IMR-90 (cell line): ENCODE results near the gene SERPINE2. TPM values are rescaled to one million over a fixed set of nuclear protein-coding genes. Genes with fewer than 3 reads are reported as not detected.

Experiments used
- ATAC-seq: fragments of 200-7000 bp; cut with Tn5 transposase; 2 replicates; pipeline ENCODE4 v1.9.1; 2020; ENCODE audit warnings: low read depth, mild to moderate bottlenecking, moderate library complexity
- BruUV-seq: library from RNA; stranded (reverse); fragments of 400-500 nt; replicated peaks from 2 replicates; lab custom pipeline; 2021; lab: Mats Ljungman, UMichigan
- CTCF ChIA-PET: fragments of 300-600 bp; formaldehyde crosslinking; extraction: SDS; loops from one replicate; lab custom pipeline; 2021; ENCODE audit warnings: antibody characterized with exemption; lab: Yijun Ruan, JAX
- POLR2A ChIA-PET: fragments of 300-600 bp; sonication (Branson Sonifier 250); formaldehyde crosslinking; loops from one replicate; lab custom pipeline; 2022; ENCODE audit warnings: antibody characterized with exemption; ENCODE audit not compliant: unreplicated experiment; lab: Charles Lee
- DNase-seq: peaks from one replicate; pipeline ENCODE4 v3.0.0; 2013
- H2AFZ ChIP-seq: replicated peaks from 2 replicates; pipeline ENCODE3; 2013; ENCODE audit warnings: low read length, mild to moderate bottlenecking; ENCODE audit not compliant: poor library complexity
- H2AK5ac ChIP-seq: 2 replicates; pipeline ENCODE4 v1.6.1; 2013; ENCODE audit warnings: low read depth, low read length, inconsistent platforms
- H2AK9ac ChIP-seq: replicated peaks from 2 replicates; pipeline ENCODE3; 2013; ENCODE audit warnings: mild to moderate bottlenecking, low read depth, low read length, moderate library complexity; ENCODE audit not compliant: poor library complexity
- H2BK120ac ChIP-seq: 2 replicates; pipeline ENCODE4 v1.6.1; 2013; ENCODE audit warnings: low read depth, low read length, inconsistent platforms
- H2BK15ac ChIP-seq: 3 replicates; pipeline ENCODE4 v1.6.1; 2013; ENCODE audit warnings: low read depth, low read length, inconsistent platforms
- H2BK20ac ChIP-seq: 2 replicates; pipeline ENCODE4 v1.6.1; 2013; ENCODE audit warnings: low read depth, mild to moderate bottlenecking, inconsistent platforms, low read length, moderate library complexity
- H2BK5ac ChIP-seq: 2 replicates; pipeline ENCODE4 v1.6.1; 2013; ENCODE audit warnings: mild to moderate bottlenecking, low read depth, low read length, inconsistent platforms; ENCODE audit not compliant: poor library complexity, severe bottlenecking
- H3K14ac ChIP-seq: replicated peaks from 2 replicates; pipeline ENCODE4 v1.6.1; 2013; ENCODE audit warnings: low read depth, low read length, inconsistent platforms
- H3K18ac ChIP-seq: 2 replicates; pipeline ENCODE4 v1.6.1; 2013; ENCODE audit warnings: low read depth, low read length, control low read depth
- H3K23ac ChIP-seq: 2 replicates; pipeline ENCODE4 v1.6.1; 2013; ENCODE audit warnings: low read depth, low read length, inconsistent platforms
- H3K27ac ChIP-seq: 2 replicates; pipeline ENCODE4 v1.5.1; 2013; ENCODE audit warnings: mild to moderate bottlenecking, control low read depth, low read length; ENCODE audit not compliant: insufficient read depth
- H3K27me3 ChIP-seq: 2 replicates; pipeline ENCODE4 v1.6.1; 2013; ENCODE audit warnings: low read length; ENCODE audit not compliant: control insufficient read depth, insufficient read depth
- H3K36me3 ChIP-seq: 2 replicates; pipeline ENCODE4 v1.6.1; 2013; ENCODE audit warnings: low read length, mixed read lengths; ENCODE audit not compliant: control insufficient read depth, insufficient read depth
- H3K4ac ChIP-seq: 2 replicates; pipeline ENCODE4 v1.6.1; 2013; ENCODE audit warnings: low read depth, low read length, inconsistent platforms
- H3K4me1 ChIP-seq: 2 replicates; pipeline ENCODE4 v1.6.1; 2013; ENCODE audit warnings: low read length, mixed read lengths; ENCODE audit not compliant: control insufficient read depth, insufficient read depth
- H3K4me2 ChIP-seq: 2 replicates; pipeline ENCODE4 v1.6.1; 2013; ENCODE audit warnings: low read depth, mild to moderate bottlenecking, control low read depth, low read length, moderate library complexity
- H3K4me3 ChIP-seq: 2 replicates; pipeline ENCODE4 v1.5.1; 2013; ENCODE audit warnings: low read depth, mild to moderate bottlenecking, control low read depth, low read length, moderate library complexity; ENCODE audit not compliant: insufficient read depth
- H3K56ac ChIP-seq: 2 replicates; pipeline ENCODE4 v1.6.1; 2013; ENCODE audit warnings: low read length, inconsistent platforms; ENCODE audit not compliant: insufficient read depth; ENCODE audit errors: extremely low read depth
- H3K79me1 ChIP-seq, 2 experiments: 2 replicates each; pipeline ENCODE4 v1.6.1; 2013; ENCODE audit warnings: low read length in 2 of 2, inconsistent platforms in 1 of 2, low read depth in 1 of 2
- H3K9ac ChIP-seq: 2 replicates; pipeline ENCODE4 v1.6.1; 2013; ENCODE audit warnings: low read depth, low read length, control low read depth
- H3K9me1 ChIP-seq: 2 replicates; pipeline ENCODE4 v1.6.1; 2013; ENCODE audit warnings: low read length, inconsistent platforms; ENCODE audit not compliant: insufficient read depth
- H3K9me3 ChIP-seq: 2 replicates; pipeline ENCODE4 v1.6.1; 2013; ENCODE audit warnings: low read length; ENCODE audit not compliant: control insufficient read depth, insufficient read depth
- H4K20me1 ChIP-seq: 2 replicates; pipeline ENCODE4 v1.6.1; 2013; ENCODE audit warnings: low read length, inconsistent platforms; ENCODE audit not compliant: insufficient read depth
- H4K5ac ChIP-seq: 2 replicates; pipeline ENCODE4 v1.6.1; 2013; ENCODE audit warnings: mild to moderate bottlenecking, low read depth, low read length, control low read depth
- H4K8ac ChIP-seq, 2 experiments: 2 replicates each; pipeline ENCODE4 v1.6.1; 2013; ENCODE audit warnings: low read depth in 2 of 2, low read length in 2 of 2, control low read depth in 1 of 2, inconsistent platforms in 1 of 2
- H4K91ac ChIP-seq: 2 replicates; pipeline ENCODE4 v1.6.1; 2013; ENCODE audit warnings: low read depth, low read length, inconsistent platforms; ENCODE audit not compliant: insufficient read depth
- BHLHE40 ChIP-seq: fragments of 150-350 bp; IDR thresholded peaks from 2 replicates; pipeline ENCODE4 v1.6.1; 2016; ENCODE audit warnings: mild to moderate bottlenecking, low read depth, low read length
- CEBPB ChIP-seq: IDR thresholded peaks from 2 replicates; pipeline ENCODE4 v1.6.1; 2012; ENCODE audit warnings: low read depth, low read length, improper control_type of control experiment
- CHD1 ChIP-seq: IDR thresholded peaks from 2 replicates; pipeline ENCODE4 v1.6.1; 2012; ENCODE audit warnings: low read depth, low read length, improper control_type of control experiment
- CTCF ChIP-seq: conservative IDR thresholded peaks from 2 replicates; pipeline ENCODE4 v1.5.1; 2012; ENCODE audit warnings: mild to moderate bottlenecking, low read depth, low read length, improper control_type of control experiment
- ELK1 ChIP-seq: fragments of 150-350 bp; IDR thresholded peaks from 2 replicates; pipeline ENCODE4 v1.6.1; 2016; ENCODE audit warnings: low read depth, mild to moderate bottlenecking, low read length, moderate library complexity, borderline replicate concordance
- FOS ChIP-seq: fragments of 150-350 bp; IDR thresholded peaks from 2 replicates; pipeline ENCODE4 v1.6.1; 2016; ENCODE audit warnings: low read depth, low read length
- MAFK ChIP-seq: IDR thresholded peaks from 2 replicates; pipeline ENCODE4 v1.6.1; 2012; ENCODE audit warnings: low read depth, low read length, improper control_type of control experiment
- MAZ ChIP-seq: IDR thresholded peaks from 2 replicates; pipeline ENCODE4 v1.6.1; 2012; ENCODE audit warnings: low read depth, mild to moderate bottlenecking, low read length, improper control_type of control experiment, moderate library complexity, borderline replicate concordance
- MXI1 ChIP-seq: IDR thresholded peaks from 2 replicates; pipeline ENCODE4 v1.6.1; 2012; ENCODE audit warnings: low read depth, mild to moderate bottlenecking, low read length, moderate library complexity, borderline replicate concordance
- NFE2L2 ChIP-seq: fragments of 150-350 bp; IDR thresholded peaks from 2 replicates; pipeline ENCODE4 v1.6.1; 2016; ENCODE audit warnings: low read depth, mild to moderate bottlenecking, low read length
- POLR2A ChIP-seq: IDR thresholded peaks from 2 replicates; pipeline ENCODE4 v1.6.1; 2012; ENCODE audit warnings: mild to moderate bottlenecking, low read depth, low read length
- RAD21 ChIP-seq: IDR thresholded peaks from 2 replicates; pipeline ENCODE4 v1.6.1; 2012; ENCODE audit warnings: low read length, improper control_type of control experiment
- RCOR1 ChIP-seq: IDR thresholded peaks from 2 replicates; pipeline ENCODE4 v1.6.1; 2012; ENCODE audit warnings: mild to moderate bottlenecking, low read length, improper control_type of control experiment; ENCODE audit not compliant: insufficient replicate concordance
- RFX5 ChIP-seq: IDR thresholded peaks from 2 replicates; pipeline ENCODE4 v1.8.0; 2012; ENCODE audit warnings: low read depth, mild to moderate bottlenecking, low read length, moderate library complexity
- SMC3 ChIP-seq: fragments of 150-350 bp; IDR thresholded peaks from 2 replicates; pipeline ENCODE4 v1.6.1; 2016; ENCODE audit warnings: low read depth, mild to moderate bottlenecking, antibody characterized with exemption, low read length, moderate library complexity
- WGBS, 2 experiments: methylation state at CpG; one replicate each; pipeline versions ENCODE4 v1.1.5 to v1.1.7; 2013; ENCODE audit warnings: missing lambda C conversion rate in 2 of 2; ENCODE audit not compliant: insufficient read length in 1 of 2; ENCODE audit errors: extremely low coverage in 2 of 2; 5-methylcytosine and 5-hydroxymethylcytosine counted together
- dilution Hi-C: fragments of 300-500 bp; cut with HindIII; formaldehyde crosslinking; loops from one replicate; pipeline ENCODE4 v1.14.3; 2018; ENCODE audit warnings: low sequenced_read_pairs; ENCODE audit not compliant: unreplicated experiment
- in situ Hi-C: fragments of 300-500 bp; cut with MboI; formaldehyde crosslinking; loops from 3 replicates; pipeline ENCODE4 v1.14.3; 2019; ENCODE audit warnings: low sequenced_read_pairs, inconsistent platforms, mixed read lengths
- intact Hi-C: fragments of 100-400 bp; cut with micrococcal nuclease; formaldehyde crosslinking; loops from 2 replicates; pipeline ENCODE4 v1.10.0; 2022
- polyA plus RNA-seq, 3 experiments: library from polyadenylated mRNA; depleted of rRNA; stranded (reverse); fragments of >200 nt; gene quantifications; 2 replicates each; pipeline ENCODE4 v1.2.3, GENCODE V29; 2012; ENCODE audit warnings: low replicate concordance in 1 of 3
- total RNA-seq: library from RNA; depleted of rRNA; stranded (reverse); fragments of >200 nt; gene quantifications from 2 replicates; pipeline ENCODE4 v1.2.3, GENCODE V29; 2012

SERPINE2 gene
- total and polyA plus RNA-seq, 2 of the 4 experiments (the other 2 are of a cell fraction), result 24.0 to 62.7 TPM

- no TSS peak for BruUV-seq
- no peak for TF ChIP-seq CEBPB
- no peak for TF ChIP-seq SMC3
- TF ChIP-seq MXI1, result no peak
- no peak for TF ChIP-seq BHLHE40
- TF ChIP-seq FOS, result no peak
- TF ChIP-seq CTCF, result no peak
- TF ChIP-seq RFX5, result no peak
- TF ChIP-seq POLR2A, result no peak
- no peak for TF ChIP-seq MAZ
- no peak for TF ChIP-seq ELK1
- TF ChIP-seq MAFK, result no peak
- TF ChIP-seq CHD1, result no peak
- TF ChIP-seq RCOR1, result no peak
- no peak for TF ChIP-seq RAD21
- TF ChIP-seq NFE2L2, result no peak
- no peak overlapping the region for H3K4me2 ChIP-seq
- in situ Hi-C loops (no loop called here), dilution Hi-C loops (no loop called here), intact Hi-C loops (no loop called here)
- H2BK20ac ChIP-seq, result no peak overlapping the region
- H2BK5ac ChIP-seq, result no peak overlapping the region
- H3K18ac ChIP-seq, result no peak overlapping the region
- H3K4ac ChIP-seq, result no peak overlapping the region
- H3K4me3 ChIP-seq, result no peak overlapping the region
- H2AFZ ChIP-seq, result no peak overlapping the region
- peaks cover 38 to 78% of the 10 kb centered on the region in 2 experiments for H3K79me1 ChIP-seq
- H3K14ac ChIP-seq, result no peak overlapping the region
- no peak overlapping the region for H2BK15ac ChIP-seq
- no peak overlapping the region for H3K9ac ChIP-seq
- H3K27ac ChIP-seq, result no peak overlapping the region
- H4K20me1 ChIP-seq, result peaks cover 39% of the 10 kb centered on the region
- ChIA-PET POLR2A (no interaction called here), CTCF (no interaction called here)
- no peak for DNase-seq
- H3K4me1 ChIP-seq, result peaks cover 20% of the 10 kb centered on the region
- no peak overlapping the region for H2AK5ac ChIP-seq
- H4K8ac ChIP-seq, result no peak overlapping the region
- no peak overlapping the region for H2AK9ac ChIP-seq
- no peak overlapping the region for H3K23ac ChIP-seq
- no peak overlapping the region for H4K5ac ChIP-seq
- ATAC-seq, result no peak
- no peaks in the 10 kb centered on the region for H3K27me3 ChIP-seq
- no peaks in the 10 kb centered on the region for H3K9me3 ChIP-seq
- H3K56ac ChIP-seq, result no peak overlapping the region
- H3K36me3 ChIP-seq, result no peaks in the 10 kb centered on the region
- WGBS, 2 experiments, result no CpG with 5 or more reads among the region's 6 CpGs
- peaks cover 13% of the 10 kb centered on the region for H3K9me1 ChIP-seq
- H2BK120ac ChIP-seq, result no peak overlapping the region
- H4K91ac ChIP-seq, result no peak overlapping the region
These were observed 104.2 kb downstream of the SERPINE2 start for GRCh38 chr2:223934870-223935269.
